Stimulated activated CD4-positive, alpha-beta T cell treated with anti-CD3 and anti-CD28 coated beads, TNF-alpha, amount 100 ng/mL, for 4 hours (primary cell): Measurements from ENCODE around the gene KRT222.

Experiments used
- DNase-seq, 3 experiments: peaks; one replicate each; pipeline ENCODE4 v3.0.0-alpha.2; 2020; ENCODE audit warnings: low read depth in 3 of 3

Gene KRT222

DNA sequence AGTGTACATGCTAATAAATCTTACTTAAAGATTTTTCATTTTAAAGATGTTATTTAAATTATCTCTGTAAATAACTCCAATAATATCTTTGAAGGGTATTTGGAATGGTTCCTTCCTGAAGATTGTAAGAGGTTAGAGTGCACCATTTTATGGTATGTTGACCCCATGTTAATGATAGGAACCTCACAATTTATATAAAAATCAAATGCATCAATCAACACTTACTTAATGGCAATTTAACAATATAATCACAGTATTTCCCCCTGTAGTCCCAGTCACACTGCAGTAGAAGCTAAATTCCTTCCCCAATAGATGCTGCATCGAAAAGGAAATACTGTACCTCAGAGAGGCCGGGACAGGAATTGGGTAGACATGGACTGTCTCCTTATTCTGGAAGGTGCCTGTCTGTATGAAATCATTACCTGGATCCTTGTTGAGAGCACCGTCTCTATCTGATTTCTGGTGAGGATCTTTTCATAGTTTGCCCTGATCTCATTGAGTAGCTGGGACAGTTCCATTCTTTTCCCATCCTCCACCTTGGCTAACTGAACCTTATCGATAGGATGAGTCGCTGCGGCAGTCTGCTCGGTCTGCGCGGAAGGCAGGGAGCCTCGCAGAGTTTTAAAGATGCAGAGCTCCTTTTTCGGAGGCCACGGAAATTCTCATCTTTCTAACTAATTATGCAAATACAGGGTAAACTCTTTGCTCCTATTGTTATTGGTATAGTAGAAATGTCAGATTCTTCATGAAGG lies at the start of gene KRT222:
TSS of gene KRT222 (minus strand) at position 596 of the 752 bp plus-strand sequence. CDS start at position 518, 78 bp downstream.
- no peak for DNase-seq

DNA sequence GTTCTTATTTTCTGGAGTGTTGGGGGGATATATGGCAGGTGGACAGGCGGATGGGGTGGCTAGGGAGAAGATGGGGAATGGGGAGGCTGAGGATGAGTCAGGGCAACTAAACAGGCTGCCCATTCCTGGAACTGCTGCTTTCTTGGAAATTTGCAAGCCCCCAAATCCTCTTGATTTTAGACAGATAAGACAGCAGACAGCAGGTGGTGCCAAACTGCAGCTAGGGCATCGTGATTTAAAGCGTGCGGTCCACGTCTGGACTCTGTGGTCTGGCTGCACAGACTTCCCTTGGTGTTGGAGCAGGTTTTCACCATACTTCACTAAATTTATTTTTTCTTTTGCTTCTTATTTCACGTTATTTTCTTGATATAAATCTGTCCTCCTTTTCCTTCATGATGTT lies 49.5 kb upstream of the KRT222 start:
- no peak for DNase-seq

DNA sequence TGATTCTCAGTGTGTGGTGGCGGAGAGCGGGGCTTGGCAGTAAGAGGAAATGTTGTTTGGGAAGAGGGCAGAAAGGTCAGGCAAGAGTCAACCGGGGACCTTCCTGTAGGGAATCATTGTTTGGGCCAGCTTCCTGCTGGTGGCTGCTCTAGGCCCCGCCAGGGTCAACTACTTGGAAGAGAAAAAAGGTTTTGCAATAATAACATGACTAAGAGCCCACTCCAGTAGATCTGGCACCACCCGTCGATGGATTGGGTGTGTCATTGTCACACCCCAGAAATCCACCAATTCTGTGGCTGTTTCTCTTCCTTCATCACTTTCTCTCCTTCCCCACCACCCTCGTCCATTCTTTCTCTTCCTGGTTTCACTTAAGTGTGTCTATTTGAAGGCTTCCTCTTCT lies 42.8 kb upstream of the KRT222 start:
- no peak for DNase-seq

DNA sequence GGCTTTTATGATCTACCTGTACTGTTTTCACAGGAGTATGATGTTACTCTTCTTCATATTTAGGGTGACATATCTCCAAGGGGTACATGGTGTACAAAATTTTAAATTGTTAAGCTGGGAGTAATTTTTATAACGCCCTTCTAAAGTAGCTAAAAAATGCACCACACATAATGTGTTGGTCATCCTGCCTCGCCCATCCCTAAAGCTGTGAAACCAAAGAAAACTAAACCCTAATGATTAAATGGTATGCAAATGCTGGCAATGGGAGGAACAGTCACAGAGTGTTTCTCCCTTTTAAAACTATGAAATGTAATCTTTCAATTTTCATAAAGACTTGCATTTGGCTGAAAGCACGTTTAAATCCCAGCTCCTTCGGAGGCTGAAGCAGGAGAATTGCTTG lies 40.6 kb upstream of the KRT222 start:
- DNase-seq = no peak

DNA sequence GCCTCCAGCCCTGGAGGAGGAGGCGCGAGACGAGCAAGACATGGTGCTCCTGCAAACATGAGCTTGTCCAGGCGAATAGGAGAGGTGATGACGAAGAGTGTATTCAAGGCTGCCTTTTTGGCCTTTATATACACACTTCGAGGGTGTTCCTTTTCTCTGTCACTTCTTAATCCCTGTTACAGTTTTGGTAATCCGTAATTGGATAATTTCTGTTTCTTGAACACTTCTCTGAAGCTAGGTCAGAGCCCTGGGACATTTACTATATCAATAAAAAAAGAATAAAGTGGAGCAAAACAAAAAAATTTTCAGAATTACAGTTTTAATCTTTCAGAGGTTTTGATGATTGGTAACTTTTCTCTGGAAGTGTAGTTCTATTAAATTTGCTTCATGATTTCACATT lies 38.7 kb upstream of the KRT222 start, which contains the start of gene KRT24:
TSS of gene KRT24 (minus strand) at position 101 of the 400 bp plus-strand sequence. CDS start at position 42, 59 bp downstream.
- no peak for DNase-seq

DNA sequence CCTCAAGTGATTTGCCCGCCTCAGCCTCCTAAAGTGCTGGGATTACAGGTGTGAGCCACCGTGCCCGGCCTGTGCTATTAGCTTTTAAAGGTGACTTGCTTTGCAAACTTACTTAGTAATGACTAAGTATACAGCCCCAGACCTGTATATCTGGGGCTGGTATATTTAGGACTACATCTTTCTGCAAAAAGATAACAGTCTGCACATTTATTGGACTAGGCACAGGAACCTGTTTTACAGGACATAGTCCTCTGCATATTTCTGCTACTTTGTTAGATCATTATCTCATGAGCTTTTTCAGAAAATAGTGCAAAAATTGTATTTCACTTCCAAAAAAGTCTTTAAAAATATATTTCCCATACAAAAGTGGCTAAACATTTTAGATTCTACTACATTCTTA lies 37.3 kb upstream of the KRT222 start:
- DNase-seq = no peak

DNA sequence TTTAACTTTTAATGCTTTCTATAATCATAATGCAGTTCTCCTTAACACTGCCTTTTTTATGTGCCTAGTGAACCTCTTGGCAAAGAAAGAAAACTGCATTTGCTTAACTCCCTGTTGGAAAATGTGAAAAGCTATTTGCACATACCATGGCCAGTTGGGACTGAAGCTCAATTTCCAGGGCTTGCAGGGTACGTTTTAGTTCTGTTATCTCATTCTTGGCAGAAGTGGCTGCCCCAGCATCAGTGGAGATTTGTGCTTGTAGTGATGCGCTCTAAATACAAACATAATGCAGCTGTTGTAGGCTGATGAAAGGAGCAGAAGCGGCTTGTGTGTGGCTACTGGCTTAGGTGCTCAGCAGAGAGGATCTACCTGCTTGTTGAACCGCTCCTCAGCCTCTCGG lies 34.9 kb upstream of the KRT222 start:
- DNase-seq = no peak

DNA sequence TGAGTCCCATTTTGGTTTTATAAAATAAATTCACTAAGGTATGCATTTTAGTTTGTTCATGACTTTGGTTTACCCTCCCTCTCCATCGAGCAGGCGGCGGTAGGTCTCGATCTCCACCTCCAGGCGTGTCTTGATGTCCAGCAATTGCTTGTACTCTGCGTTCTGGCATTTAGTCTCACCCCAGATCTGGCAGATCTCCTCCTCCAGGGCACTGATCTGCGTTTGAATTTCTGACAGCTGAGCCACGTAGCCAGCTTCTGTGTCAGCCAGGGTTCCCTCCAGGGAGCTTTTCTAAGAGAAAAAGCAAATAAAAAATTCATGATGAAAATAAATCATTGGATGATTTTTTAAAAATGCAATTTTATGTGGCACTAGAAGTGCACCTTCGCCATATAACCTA lies 34.4 kb upstream of the KRT222 start:
- no peak for DNase-seq

DNA sequence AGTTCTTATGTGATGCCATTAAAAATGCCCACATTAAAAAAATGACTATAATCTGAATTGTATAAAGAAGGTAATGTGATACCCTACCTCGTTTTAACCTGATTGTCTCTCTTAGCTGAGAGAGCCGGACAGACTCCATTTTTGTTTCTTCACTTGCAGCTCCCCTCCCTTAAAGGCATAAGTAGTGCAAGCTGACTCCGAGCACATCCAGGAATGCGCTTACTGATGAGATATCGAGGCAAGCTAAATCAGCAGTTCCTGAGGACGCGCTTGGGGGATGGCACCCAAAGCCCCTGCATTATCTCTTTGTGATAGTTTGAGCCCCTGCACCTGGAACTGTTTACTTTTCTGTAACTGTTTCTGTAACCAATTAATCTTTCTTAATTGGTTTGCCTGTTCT lies 32.3 kb upstream of the KRT222 start:
- DNase-seq = no peak

DNA sequence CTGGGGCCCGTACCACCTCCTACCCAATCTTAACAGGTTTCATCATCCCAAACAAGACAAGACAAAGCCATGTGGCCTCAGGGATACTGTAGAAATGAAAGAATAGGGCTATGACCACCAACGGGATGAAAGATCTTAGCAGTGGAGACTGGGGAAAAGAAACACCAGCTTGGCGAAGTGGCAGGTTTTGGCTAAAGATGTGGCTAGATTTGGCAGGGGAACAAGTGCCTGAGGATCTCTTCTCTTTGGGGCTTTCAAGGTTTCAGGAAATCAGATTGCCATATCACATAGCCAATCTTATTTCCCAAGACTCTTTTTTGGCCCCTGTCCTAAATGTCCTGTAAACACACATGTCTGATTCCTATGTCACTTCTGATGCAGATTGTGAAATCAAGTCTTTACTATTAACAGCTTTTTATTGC lies 31.7 kb upstream of the KRT222 start:
- DNase-seq = no peak

DNA sequence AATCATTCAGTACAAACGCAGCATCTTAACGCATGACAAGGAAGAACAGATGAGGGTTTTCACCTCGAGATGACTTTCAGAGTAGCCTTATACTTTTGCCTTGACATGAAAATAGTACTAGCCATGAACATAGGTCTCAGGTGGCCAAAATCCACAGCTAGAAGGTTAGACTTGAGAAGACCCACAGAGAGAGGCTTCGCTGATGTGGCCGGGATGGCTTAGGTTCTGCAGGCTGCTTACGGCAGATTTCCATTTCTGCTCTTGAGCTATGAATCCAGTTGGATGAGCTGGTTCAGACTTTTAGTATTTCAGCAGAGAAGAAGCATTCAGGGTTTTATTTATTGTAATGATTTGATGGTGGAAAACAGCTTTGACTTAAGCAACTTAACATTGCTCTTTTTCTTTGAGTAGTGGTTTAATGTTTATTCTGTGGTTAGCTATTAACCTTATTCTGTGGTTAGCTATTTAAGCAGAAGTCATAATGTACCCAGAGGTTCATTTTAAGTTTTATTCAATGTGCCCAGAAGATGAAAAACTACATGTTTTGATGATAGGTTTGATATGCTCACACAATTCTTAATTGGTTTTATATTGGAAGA lies 31.0 kb upstream of the KRT222 start:
- DNase-seq = no peak

DNA sequence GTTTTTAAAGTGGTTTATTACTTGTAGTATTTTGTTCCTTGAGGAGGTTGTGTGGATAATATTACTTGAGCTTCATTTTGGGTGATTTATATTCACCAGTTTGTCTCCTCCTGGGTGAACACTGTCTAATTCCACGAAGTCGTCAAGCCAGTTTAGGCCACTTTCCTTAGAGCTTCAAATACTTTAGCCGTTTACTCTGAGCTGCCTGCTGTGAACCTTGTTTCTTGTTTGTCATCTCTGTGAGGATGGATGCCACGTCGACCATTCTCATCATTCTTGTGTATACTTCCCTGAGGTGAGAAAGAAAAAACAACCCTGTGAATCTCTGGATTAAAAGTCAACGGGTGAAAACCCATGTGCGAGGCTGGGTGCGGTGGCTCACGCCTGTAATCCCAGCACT lies 29.6 kb upstream of the KRT222 start:
- no peak for DNase-seq

DNA sequence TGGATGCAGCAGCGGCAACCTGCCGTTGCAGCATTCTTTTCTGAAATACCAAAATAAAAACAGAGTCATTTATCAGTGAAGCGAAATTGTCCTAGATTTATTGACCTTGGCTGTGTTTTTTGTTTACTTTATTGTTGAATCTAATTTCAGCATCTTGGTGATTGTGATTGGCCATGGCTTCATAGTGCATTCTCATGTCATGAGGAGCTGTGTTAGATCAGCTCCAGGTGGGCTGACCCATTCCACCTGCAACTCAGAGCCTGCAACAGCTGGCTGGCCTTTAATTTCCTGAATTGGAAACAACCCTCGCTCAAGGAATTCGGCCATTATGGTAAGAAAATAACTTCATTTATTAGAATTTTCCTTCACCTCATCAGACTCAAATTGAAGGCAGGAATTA lies 22.1 kb upstream of the KRT222 start:
- DNase-seq = no peak

DNA sequence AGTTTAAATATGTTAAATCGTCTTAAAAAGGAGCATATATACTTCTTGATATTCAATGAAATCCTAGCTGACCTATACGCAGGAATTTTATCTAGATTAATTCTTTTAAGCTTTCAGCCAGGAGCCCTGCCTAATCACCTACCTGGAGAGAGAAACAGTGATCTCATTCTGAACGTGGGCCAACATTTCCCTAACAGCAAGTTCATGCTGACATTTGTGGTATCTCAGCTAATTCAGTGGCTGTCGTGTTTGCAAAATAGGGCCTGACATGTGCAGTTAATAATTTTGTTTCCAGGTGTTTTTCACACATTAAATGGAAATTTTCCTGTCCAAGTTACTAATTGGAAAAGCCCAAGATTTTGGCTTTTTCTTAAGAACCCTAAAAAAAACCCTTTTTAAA lies 21.2 kb upstream of the KRT222 start:
- no peak for DNase-seq

DNA sequence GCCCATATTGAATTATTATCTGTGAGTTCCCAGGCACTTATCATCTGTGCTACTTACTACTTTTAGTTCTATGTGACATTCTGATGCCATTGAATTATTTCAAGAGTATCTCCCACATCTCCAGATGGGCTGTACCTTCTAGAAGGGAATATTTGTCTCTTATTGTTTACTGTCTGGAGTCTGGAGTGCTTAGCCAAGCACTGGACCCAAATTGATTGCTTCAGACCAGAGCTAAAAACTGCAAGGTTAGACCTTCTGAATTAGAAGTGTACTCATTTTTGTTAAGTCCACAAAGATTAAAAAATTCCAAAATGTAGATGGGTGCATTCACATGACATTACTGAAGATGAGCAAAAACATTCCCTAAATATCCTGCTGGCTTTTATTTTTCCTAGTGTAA lies 16.0 kb upstream of the KRT222 start:
- DNase-seq = no peak

DNA sequence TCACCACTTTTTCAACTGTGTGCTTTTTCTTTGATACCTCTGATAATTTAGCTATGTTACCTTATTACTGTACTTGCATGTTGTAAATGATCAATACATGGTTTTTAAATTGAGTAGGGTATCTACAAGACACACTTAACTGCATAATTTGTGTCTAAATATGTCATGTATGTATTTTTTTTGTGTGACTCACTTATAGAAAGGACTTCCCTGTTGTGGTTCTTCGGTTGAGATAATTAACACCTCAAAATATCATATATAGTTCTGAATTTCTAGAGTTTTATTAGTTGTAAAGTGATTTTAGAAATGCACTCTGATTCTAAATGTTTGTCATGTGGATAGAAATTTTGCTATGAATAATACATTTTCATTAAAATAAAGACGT lies 14.5 kb upstream of the KRT222 start:
- DNase-seq = no peak

DNA sequence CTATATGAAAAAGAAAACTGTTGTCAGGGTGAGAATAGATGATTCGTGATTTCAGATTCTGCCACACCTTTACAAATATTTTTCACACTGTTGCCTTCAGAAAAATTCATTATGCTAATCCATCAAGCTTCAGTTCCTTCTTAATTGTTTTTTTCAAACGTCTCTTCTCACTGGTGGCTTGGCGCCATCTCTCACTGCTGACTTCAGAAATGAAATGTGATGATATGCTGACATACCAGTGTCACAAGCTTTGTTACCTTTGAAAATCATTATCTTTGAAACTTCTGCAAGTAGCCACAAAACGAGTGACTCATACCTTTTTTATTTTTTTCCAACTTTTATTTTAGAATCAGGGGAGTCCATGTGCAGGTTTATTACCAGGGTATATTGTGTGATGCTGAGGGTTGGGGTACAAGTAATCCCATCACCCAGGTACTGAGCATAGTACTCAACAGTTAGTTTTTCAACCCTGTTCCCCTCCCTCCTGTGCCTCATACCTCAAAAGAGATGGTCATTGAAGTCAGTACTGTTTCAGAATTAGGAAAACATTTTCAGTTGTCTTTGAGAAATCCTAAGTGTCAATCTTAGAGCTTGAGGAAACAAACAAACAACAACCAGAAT lies 14.0 kb upstream of the KRT222 start:
- no peak for DNase-seq

DNA sequence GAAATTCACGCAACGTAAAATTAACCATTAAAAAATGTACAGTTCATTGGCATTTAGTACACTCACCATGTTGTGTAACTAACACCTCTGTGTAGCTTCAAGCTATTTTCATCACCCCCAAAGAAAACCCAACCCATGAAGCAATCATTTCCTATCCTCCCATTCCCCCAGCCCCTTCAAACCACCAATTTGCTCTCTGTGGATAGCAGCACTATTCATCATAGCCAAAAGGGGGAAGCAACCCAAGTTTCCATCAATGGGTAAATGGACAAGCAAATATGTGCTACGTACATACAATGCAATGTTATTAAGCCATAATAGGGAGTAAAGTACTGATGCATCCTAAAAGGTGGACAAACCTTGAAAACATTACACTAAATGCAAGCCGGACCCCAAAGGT lies 10.9 kb upstream of the KRT222 start:
- DNase-seq = no peak

DNA sequence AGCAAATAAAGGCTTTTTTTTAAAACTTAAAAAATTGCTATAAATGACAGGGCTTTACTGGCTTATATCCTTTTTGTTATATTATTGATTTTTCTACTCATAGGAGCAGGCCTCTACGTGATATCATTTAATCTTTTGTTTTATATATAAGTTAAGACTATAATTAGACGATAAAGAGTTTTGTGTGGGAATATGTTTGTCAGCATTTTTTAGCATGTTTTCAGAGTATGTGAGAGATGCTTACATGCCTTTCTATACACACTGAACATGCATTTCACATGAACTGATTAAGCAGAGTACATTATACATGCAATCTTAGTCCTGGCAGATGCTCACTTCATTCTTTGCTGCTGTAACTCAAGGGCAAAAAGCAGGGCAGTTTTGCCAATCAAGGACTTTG lies 7.7 kb upstream of the KRT222 start:
- no peak for DNase-seq

DNA sequence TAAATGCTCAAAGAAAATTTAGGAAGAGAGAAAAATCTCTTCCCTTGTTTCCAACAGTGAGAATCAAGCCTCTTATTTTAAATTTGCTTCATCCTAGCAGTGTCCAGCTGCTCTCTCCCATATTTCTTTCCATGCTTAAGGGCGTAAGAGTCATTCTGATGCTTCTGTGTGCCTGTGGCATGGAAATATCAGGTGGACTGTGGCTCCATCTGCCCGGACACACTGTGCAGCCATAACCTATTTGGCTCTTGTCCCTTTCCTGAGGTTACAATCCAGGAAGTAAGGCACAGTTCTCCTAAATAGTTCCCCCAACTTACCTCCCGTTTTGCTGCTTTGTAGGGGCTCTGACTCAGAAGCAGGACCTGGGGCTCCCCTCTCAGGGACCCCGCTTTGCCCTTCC lies 6.3 kb upstream of the KRT222 start:
- no peak for DNase-seq

DNA sequence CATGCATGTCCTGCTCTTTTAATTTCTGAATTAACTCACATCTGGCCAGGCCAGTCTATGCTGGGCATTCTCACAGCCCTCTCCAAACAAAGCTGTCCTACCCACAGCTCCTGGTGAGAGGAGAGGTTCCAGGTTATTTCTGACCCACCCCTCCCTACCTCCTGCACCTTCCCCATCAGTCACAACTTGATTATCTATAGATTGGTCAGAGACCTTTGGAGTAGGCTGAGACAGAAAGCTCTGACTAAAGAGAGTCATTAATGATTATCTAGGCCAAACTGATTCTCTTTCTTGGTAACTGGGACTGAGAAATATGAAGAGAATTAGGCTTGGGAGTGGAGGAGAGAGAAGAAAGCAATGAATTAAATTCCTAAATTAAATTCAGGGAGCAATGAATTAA lies 1.4 kb upstream of the KRT222 start:
- no peak for DNase-seq

DNA sequence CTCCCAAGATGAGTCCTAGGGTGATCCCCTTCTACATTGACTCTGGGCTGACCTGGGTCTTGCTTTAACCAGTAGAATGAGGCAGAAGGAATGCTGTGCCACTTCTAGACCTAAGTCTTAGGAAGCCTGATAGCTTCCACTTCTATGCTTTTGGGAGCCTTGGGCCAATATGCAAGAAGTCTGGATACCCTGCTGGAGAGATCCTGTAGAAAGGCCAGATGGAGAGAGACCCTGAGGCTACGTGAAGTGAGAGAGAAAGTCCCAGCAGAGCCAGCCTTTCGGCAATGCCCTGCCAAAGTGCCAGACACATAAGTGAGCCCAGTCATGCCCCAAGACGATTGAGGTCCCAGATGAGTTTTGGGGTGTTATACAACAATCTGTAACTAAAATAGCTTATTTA lies 1.7 kb downstream of the KRT222 start:
- no peak for DNase-seq

DNA sequence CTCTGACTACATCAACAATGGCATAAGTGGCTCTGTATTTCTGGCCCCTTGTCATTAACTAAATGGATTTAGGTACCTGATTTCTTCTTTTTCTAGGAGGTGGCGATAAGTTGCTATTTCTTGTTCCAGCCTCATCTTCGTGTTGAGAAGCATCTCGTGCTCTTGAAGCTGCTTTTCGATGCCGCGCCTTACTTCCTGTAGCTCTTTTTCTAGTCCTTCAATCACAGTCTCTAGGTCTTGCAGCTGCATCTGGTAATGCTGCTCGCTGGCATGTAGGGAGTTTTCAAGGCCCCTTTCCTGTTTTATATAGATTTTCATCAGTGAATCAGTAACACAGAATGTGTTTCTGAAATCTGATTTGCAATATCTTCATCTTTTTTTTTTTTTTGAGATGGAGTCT lies 5.1 kb downstream of the KRT222 start:
- DNase-seq = no peak
